Activated CD4-positive, alpha-beta T cell treated with anti-CD3 and anti-CD28 coated beads, Interleukin-10, Interleukin-2, amounts not matched to agents 100 ng/mL and 50 ng/mL, durations not matched to agents 16 hours and 8 hours (primary cell): Measurements from ENCODE around the gene C7.
"Not testable (repeated sequence)": the region's sequence is repeated elsewhere in the genome, so short reads cannot be mapped to it uniquely, and the experiment has no call there.

ENCODE experiments used
- DNase-seq: peaks from one replicate; pipeline ENCODE4 v3.0.0-alpha.2; 2020

C7 gene

DNA sequence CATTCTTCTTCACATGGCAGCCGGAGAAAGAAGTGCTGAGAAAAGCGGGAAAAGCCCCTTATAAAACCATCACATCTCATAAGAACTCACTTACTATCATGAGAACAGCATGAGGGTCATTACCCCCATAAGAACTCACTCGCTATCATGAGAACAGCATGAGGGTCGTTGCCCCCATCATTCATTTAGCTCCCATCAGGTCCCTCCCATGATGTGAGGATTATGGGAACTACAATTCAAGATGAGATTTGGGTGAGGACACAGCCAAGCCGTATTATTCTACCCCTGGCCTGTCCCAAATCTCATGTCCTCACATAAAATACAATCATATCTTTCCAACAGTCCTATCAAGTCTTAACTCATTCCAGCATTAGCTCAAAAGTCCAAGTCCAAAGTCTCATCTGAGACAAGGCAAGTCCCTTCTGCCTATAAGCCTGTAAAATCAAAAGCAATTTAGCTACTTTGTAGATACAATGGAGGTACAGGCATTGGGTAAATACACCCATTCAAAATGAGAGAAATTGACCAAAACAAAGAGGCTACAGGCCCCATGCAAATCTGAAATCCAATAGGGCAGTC, 82.8 kb downstream of the C7 start:
- DNase-seq = no peak

DNA sequence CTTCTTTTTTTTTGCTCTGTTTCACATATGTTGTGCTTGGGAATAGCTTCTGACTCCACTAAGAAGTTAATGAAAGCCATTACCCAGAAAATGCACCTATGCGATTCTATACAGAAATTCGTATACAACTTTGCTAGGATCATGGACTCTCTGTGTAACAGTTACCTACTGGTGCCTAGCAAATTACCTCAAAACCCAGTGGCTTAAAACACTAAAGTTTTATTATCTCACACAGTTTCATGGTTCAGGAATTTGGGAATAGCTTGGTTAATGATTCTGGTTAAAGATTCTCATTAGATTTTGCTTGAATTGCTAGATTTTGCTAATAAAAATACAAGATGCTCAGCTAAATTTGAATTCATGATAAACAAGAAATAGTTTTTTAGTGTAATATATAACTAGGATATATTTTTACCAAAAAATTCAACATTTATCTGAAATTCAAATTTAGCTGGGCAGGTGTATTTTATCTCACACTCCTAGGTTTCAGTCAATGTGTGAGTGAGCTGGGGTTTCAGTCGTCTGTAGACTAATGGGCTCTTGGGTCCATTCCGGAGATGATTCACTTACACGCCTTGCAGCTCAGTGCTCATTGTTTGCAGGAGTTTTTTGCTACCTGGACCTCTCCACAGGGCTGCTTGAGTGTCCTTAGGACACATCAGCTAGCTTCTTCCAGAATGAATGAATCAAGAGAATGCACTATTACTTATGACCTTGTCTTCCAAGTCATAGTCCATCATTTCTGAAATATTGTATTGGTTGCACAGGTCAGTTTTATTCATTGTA, 86.7 kb downstream of the C7 start:
- no peak for DNase-seq

DNA sequence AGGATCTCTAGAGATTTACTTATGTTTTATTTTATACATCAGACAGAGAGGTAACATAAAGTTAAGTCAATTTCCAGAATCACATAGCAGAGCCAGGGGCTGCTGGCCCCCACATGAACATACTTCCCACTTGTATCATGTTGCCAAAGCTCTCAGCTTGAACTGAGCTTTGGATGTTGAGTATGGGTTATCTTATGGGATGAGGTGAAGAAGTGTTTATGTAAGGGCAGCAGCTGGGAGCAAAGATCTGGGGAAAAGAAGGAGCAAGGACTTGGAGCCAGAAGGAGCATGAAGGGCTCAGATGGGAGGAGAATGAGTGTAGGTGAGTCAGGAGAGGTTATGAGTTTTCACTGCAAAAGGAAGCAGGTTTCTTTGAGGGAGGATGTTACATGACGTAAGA, 89.8 kb downstream of the C7 start:
- DNase-seq = no peak

DNA sequence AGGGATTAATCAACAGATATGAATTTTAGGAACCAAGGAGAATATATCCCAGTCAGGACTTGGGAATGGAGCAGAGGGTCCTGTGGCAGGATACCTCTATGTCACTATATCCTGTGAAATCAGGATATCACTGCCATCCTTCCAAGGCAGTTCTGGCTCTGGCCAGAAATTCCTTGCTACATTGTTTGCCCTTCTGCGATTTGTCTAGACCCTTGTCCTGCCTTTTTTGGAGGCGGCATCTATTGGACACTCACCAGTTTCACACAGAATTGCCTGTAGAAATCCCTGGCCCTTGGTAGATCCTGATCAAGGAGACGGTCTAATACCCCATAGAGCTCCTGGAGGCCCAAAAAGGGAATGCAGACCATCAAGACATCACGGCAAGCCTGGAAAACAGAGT, 90.7 kb downstream of the C7 start:
- no peak for DNase-seq

DNA sequence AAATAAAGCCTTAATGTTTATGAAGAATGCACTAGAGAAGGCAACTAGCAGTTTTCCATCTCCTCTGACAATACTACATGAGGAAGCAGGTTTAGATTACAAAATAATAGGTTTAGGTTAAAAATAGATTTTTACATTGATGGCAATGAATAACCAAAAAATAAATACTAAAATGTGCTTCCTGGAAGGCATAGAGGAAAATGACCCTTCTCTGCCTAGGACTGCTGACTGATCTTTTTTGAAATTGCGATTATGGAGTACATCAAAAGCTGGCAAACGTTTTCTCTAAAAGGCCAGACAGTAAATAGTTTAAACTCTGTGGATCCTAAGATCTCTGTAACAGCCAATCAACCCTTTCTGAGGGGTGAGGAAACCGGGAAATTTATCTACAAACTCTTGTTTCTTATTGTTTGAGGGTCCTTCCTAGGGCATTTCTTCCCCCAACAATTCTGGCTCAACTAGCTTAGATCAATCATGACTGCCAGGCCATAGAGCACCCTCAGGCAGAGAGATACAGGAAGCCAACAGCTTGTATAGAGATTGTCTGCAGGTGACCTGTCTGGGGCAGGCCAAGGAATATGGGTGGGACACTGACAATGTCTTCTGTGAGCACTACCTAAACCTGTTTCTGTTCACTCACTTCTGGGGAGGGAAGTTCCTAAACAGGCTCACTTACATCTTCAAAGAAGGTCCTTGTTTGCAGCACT, 94.5 kb downstream of the C7 start:
- no peak for DNase-seq

DNA sequence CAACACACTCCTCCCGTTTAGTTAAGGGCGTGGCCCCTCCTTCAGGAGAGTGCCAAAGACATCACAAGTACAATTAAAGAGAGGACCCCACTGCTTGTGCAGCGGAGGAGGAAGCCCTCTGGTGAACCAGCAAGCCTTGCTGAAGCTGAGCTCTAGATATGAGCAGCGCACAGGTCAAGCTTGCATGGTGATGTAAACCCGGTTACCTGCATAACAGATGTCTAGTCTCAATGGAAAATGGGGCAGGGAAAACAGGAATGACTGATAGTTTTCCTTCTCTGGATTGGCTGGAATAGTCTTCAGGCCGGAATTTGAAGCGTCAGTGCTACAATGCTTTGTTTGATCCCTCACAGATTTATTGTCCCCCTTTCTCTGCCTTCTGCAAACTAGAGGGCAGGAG, 95.6 kb downstream of the C7 start:
- DNase-seq = no peak

DNA sequence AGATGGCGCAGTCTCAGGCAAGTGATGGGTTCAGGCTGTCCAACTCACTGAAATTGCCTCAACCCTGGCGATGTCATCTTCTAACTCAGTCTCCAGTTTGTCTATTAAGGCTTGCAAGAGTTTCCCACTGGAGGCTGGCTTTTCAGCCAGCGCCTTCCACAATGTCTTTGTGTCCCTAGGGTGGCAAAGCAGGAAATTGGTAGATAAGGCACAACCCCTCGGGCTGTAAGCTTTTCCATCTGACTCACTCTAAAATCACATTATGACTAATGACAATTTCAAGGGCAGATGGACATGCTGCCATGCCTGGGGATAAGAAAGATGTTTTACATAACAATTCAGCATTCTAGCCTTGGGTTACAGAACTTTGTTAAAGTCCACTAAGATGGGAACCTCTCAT, 99.9 kb downstream of the C7 start:
- DNase-seq = peak; percentile 2

DNA sequence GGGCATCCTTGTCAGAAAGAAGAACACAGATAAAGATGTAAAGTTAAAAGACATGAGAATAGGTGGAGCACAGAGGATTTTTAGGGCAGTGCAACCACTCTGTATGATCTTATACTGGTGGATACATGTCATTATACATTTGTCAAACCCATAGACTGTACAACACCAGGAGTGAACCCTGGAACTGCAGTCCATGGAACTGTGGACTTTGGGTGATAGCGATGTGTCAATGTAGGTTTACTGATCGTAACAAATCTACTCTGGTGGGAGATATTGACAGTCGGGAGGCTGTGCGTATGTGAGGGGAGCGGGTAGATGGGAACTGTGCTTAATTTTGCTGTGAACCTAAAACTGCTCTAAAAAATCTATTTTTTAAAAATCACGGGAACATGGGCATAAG, 101.3 kb downstream of the C7 start:
- DNase-seq = no peak

DNA sequence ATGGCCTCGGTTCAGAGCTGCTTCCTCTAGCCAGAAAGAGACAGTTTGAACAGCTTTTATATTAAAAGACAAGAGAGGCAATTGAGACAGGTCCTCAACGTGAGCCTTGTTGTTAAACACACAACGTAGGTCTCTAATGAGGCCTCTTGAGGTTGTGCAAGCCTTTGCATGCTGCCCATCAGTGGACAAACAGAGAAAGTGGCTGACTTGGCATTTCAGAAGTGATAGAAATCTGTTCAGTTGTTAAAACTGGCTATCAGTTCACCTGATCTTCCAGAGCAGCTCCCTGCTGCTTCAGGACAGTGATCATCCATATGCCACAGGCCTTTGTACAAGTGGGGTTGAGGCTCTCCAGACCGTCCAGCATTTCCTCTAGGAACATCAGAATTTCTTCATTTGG, 103.0 kb downstream of the C7 start:
- no peak for DNase-seq

DNA sequence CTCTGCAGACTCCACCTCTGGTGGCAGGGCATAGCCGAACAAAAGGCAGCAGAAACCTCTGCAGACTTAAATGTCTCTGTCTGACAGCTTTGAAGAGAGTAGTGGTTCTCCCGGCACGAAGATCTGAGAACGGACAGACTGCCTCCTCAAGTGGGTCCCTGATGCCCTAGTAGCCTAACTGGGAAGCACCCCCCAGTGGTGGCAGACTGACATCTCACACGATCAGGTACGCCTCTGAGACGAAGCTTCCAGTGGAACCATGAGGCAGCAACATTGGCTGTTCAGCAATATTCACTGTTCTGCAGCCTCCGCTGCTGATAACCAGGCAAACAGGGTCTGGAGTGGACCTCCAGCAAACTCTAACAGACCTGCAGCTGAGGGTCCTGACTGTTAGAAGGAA, 113.3 kb downstream of the C7 start:
- not testable (repeated sequence) for DNase-seq
